A172 (cell line): ENCODE results near the gene ORC5. TPM values are rescaled to one million over a fixed set of nuclear protein-coding genes. Genes with fewer than 3 reads are reported as not detected.
"Not testable (repeated sequence)": the region's sequence is repeated elsewhere in the genome, so short reads cannot be mapped to it uniquely, and the experiment has no call there.

Experiments
- DNase-seq: peaks from one replicate; pipeline ENCODE4 v3.0.0-alpha.2; 2015; ENCODE audit warnings: low spot score
- total RNA-seq: library from RNA; depleted of rRNA; stranded (reverse); fragments of >200 nt; shearing (Covaris generic); gene quantifications from 2 replicates; pipeline ENCODE4 v1.2.3, GENCODE V29; 2014

The ORC5 gene
- total RNA-seq, 1 experiment from 2014 or later = 30.4 TPM

GRCh38 chr7:104185346-104185745 is 22.5 kb downstream of the ORC5 start:
- no peak for DNase-seq

GRCh38 chr7:104179178-104179577 is 28.6 kb downstream of the ORC5 start:
- DNase-seq = no peak

GRCh38 chr7:104177565-104178083 is 30.2 kb downstream of the ORC5 start:
- DNase-seq = not testable (repeated sequence)

GRCh38 chr7:104176332-104176731 is 31.5 kb downstream of the ORC5 start:
- no peak for DNase-seq

- DNase-seq = no peak
Observed at GRCh38 chr7:104175361-104175984, 32.3 kb downstream of the ORC5 start.

GRCh38 chr7:104174798-104175197 is 33.0 kb downstream of the ORC5 start:
- no peak for DNase-seq

GRCh38 chr7:104162081-104162480 is 45.7 kb downstream of the ORC5 start:
- no peak for DNase-seq

GRCh38 chr7:104161244-104161643 is 46.6 kb downstream of the ORC5 start:
- no peak for DNase-seq

GRCh38 chr7:104160375-104160774 is 47.4 kb downstream of the ORC5 start:
- DNase-seq = peak; percentile 15

- peak; percentile 26 for DNase-seq
Observed at GRCh38 chr7:104156842-104157277, 51.0 kb downstream of the ORC5 start.

GRCh38 chr7:104153287-104153686 is 54.5 kb downstream of the ORC5 start:
- no peak for DNase-seq

- DNase-seq = no peak
Observed at GRCh38 chr7:104152468-104152867, 55.3 kb downstream of the ORC5 start.

- no peak for DNase-seq
Observed at GRCh38 chr7:104150470-104150869, 57.3 kb downstream of the ORC5 start.

- DNase-seq = no peak
Observed at GRCh38 chr7:104149822-104150221, 58.0 kb downstream of the ORC5 start.

- no peak for DNase-seq
Observed at GRCh38 chr7:104142147-104142546, 65.7 kb downstream of the ORC5 start.

GRCh38 chr7:104137971-104138370 is 69.8 kb downstream of the ORC5 start:
- peak; percentile 81 for DNase-seq

- DNase-seq = no peak
Observed at GRCh38 chr7:104137511-104137910, 70.3 kb downstream of the ORC5 start.

- DNase-seq = no peak
Observed at GRCh38 chr7:104136981-104137380, 70.8 kb downstream of the ORC5 start.

GRCh38 chr7:104136561-104136960 is 71.3 kb downstream of the ORC5 start:
- no peak for DNase-seq

GRCh38 chr7:104135760-104136558 is 71.9 kb downstream of the ORC5 start:
- DNase-seq = no peak

- DNase-seq = no peak
Observed at GRCh38 chr7:104133238-104133637, 74.6 kb downstream of the ORC5 start.

- no peak for DNase-seq
Observed at GRCh38 chr7:104130726-104131125, 77.1 kb downstream of the ORC5 start.

- DNase-seq = no peak
Observed at GRCh38 chr7:104127204-104127603, 80.6 kb downstream of the ORC5 start.
